ENCODE measurements around the gene ZNF683. TPM values are rescaled to one million over a fixed set of nuclear protein-coding genes. Genes with fewer than 3 reads are reported as not detected.

ZNF683 gene
- total RNA-seq, 2 experiments from 2014 or later = 0.69 to 1.3 TPM

DNA sequence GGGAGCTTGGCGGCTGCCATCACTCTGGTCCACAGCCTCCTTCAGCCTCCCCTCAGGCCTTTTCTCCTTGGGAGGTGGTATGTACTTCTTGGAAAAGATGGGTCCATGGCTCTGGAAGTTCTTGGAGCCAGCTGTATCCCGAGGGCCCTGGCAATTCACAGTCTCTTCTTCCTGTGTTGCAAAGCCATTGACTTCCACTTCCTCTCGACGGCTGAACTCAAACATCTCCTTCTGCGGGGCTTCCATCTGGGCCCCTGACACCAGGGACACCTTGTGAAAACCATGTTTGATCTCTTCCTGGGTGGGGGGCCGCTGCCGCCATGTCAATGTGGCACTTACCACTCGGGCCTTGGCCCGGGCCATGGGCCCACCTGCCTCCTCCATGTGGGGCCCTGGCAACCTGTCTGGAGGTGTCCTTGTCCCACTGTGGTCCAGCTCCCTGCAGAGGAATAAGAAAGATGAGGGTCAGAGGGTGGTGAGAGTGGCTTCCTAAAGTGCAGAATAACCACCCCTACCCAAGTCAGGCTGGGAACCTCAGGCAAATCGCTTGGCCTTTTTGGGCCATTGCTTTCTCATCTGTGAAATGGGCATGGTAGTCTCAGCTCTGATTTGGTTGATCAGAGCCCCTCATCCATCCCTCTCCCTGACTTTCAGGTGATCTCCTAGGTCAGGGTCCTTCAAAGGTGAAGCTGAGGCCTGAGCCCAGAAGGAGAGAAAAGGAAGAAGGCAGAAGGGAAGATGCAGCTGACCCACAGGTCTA, 26.1 kb downstream of the ZNF683 start:
- H3K27me3 Mint-ChIP-seq = no peaks in the 10 kb centered on the region
- ATAC-seq = no peak
- DNase-seq = no peak
- POLR2A ChIA-PET = interaction anchor here (0.6 to 1.3 kb wide), 4 partner anchors 12 to 668 kb away, joined by 3 to 5 read pairs (median 4); partner anchors contain the start of gene DHDDS
- no peak overlapping the region for H3K27ac Mint-ChIP-seq
- intact Hi-C loops (cut with micrococcal nuclease) = no loop called here
- TF ChIP-seq, protein P1, sequence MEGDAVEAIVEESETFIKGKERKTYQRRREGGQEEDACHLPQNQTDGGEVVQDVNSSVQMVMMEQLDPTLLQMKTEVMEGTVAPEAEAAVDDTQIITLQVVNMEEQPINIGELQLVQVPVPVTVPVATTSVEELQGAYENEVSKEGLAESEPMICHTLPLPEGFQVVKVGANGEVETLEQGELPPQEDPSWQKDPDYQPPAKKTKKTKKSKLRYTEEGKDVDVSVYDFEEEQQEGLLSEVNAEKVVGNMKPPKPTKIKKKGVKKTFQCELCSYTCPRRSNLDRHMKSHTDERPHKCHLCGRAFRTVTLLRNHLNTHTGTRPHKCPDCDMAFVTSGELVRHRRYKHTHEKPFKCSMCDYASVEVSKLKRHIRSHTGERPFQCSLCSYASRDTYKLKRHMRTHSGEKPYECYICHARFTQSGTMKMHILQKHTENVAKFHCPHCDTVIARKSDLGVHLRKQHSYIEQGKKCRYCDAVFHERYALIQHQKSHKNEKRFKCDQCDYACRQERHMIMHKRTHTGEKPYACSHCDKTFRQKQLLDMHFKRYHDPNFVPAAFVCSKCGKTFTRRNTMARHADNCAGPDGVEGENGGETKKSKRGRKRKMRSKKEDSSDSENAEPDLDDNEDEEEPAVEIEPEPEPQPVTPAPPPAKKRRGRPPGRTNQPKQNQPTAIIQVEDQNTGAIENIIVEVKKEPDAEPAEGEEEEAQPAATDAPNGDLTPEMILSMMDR (IDR thresholded peaks at IDR 0.05) = no peak
- no peak overlapping the region for H3K4me3 Mint-ChIP-seq
- no peaks in the 10 kb centered on the region for H3K4me1 Mint-ChIP-seq (ENCODE audit: low read depth)
- H3K36me3 Mint-ChIP-seq (ENCODE audit: low read depth) = no peaks in the 10 kb centered on the region
- CTCF ChIA-PET = interaction anchor here (0.6 to 4.0 kb wide), 6 partner anchors 11 to 70 kb away, joined by 3 to 19 read pairs (median 3); no protein-coding TSS in a partner anchor
- no peaks in the 10 kb centered on the region for H3K9me3 Mint-ChIP-seq

- no peaks in the 10 kb centered on the region for H3K4me1 Mint-ChIP-seq (ENCODE audit: low read depth)
- no peak for DNase-seq
- no peaks in the 10 kb centered on the region for H3K27me3 Mint-ChIP-seq
- no peaks in the 10 kb centered on the region for H3K9me3 Mint-ChIP-seq
- no peaks in the 10 kb centered on the region for H3K36me3 Mint-ChIP-seq (ENCODE audit: low read depth)
- H3K27ac Mint-ChIP-seq = no peak overlapping the region
- ChIA-PET POLR2A (no interaction called here), CTCF (interaction anchor here (0.6 to 4.0 kb wide), 4 partner anchors 10 to 71 kb away, joined by 3 to 19 read pairs (median 8); no protein-coding TSS in a partner anchor)
- ATAC-seq = no peak
- TF ChIP-seq, protein P1 (IDR thresholded peaks at IDR 0.05) = no peak
- H3K4me3 Mint-ChIP-seq = no peak overlapping the region
- intact Hi-C loops (cut with micrococcal nuclease) = no loop called here
These were observed 26.8 kb downstream of the ZNF683 start for GRCh38 chr1:26345718-26346117.

DNA sequence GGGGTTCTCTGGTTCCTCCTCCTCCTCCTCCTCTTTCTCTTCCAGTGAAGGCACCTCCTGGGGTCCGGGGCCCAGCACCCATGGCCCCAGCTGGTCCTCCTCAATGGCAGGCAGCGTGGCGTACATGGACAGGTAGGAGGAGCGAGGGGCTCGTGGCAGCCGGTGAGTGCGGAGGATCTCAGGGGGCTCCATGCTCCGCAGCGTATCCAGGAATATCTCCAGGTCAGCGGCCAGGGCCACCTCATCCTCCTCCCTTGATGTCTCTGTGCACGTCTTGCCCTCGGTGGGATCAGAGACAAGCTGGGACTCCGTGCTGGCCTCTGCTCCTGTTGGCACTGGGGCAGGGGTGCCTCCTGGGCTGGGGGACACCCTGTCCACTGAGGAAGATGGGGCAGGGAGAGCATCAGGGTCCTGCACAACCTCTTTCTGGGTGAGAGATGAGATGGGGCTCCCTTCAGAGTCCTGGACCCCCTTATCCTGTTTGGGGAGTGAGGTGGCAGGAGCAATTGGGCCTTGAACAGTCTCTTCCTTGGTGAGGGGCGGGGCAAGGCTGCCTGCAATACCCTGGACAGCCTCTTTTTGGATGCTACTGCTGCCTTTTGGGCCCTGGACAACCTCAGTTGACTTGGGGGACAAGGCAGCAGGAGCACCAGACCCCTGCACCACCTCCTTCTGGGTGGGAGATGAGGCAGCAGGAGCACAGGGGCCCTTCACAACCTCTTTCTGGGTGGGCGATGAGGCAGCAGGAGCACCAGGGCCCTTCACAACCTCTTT, 28.2 kb downstream of the ZNF683 start:
- no peaks in the 10 kb centered on the region for H3K9me3 Mint-ChIP-seq
- no peaks in the 10 kb centered on the region for H3K27me3 Mint-ChIP-seq
- DNase-seq (no peak), ATAC-seq (no peak)
- H3K4me3 Mint-ChIP-seq = no peak overlapping the region
- H3K36me3 Mint-ChIP-seq (ENCODE audit: low read depth) = no peaks in the 10 kb centered on the region
- intact Hi-C loops (cut with micrococcal nuclease) = no loop called here
- ChIA-PET CTCF (interaction anchor here (1.3 kb wide), 1 partner anchor 73 kb away, joined by 3 read pairs; no protein-coding TSS in a partner anchor), POLR2A (interaction anchor here (0.8 kb wide), 1 partner anchor 10 kb away, joined by 5 read pairs; the partner anchor contains the start of gene CRYBG2)
- TF ChIP-seq, protein P1 (IDR thresholded peaks at IDR 0.05) = no peak
- H3K27ac Mint-ChIP-seq = no peak overlapping the region
- H3K4me1 Mint-ChIP-seq (ENCODE audit: low read depth) = no peaks in the 10 kb centered on the region

DNA sequence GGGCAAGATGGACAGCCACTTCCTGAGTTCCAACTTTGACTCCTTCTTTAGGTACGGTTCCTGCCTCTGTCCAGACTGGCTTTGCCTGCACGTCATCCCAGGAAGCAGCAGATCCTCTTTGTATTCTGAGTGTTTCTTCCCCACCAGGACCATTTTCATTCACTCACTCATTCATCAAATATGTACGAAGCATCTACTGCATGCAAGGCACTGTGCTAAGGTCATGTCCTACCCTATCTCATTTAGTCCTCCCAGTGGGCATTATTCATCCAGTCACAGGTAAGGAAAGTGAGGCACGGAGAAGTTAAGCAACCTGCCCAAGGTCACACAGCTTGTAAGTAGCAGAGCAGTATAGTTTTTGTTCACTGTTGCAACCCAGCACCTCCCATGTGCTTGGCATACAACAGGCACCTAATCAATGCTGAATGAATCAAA, 32.5 kb downstream of the ZNF683 start:
- POLR2A ChIA-PET = no interaction called here

More for the DNA sequence above, 32.5 kb downstream of the ZNF683 start:
- peaks cover 11% of the 10 kb centered on the region for H3K4me1 Mint-ChIP-seq (ENCODE audit: low read depth)
- no peak for ATAC-seq
- no peaks in the 10 kb centered on the region for H3K27me3 Mint-ChIP-seq
- TF ChIP-seq, protein P1 (IDR thresholded peaks at IDR 0.05) = no peak
- CTCF ChIA-PET = interaction anchor here (1.4 kb wide), 1 partner anchor 24 kb away, joined by 6 read pairs; no protein-coding TSS in a partner anchor
- intact Hi-C loops (cut with micrococcal nuclease) = no loop called here
- H3K27ac Mint-ChIP-seq = no peak overlapping the region
- no peak for DNase-seq
- H3K9me3 Mint-ChIP-seq = no peaks in the 10 kb centered on the region
- H3K4me3 Mint-ChIP-seq = no peak overlapping the region
- no peaks in the 10 kb centered on the region for H3K36me3 Mint-ChIP-seq (ENCODE audit: low read depth)

All from activated CD8-positive, alpha-beta T cell treated with anti-CD3 and anti-CD28 coated beads for 36 hours (primary cell).